Kidney capillary endothelial cell (primary cell): ENCODE results near the gene MBNL3.

Experiments
- DNase-seq: peaks from one replicate; pipeline ENCODE4 v3.0.0-alpha.2; 2018; ENCODE audit warnings: low spot score

The MBNL3 gene

DNA sequence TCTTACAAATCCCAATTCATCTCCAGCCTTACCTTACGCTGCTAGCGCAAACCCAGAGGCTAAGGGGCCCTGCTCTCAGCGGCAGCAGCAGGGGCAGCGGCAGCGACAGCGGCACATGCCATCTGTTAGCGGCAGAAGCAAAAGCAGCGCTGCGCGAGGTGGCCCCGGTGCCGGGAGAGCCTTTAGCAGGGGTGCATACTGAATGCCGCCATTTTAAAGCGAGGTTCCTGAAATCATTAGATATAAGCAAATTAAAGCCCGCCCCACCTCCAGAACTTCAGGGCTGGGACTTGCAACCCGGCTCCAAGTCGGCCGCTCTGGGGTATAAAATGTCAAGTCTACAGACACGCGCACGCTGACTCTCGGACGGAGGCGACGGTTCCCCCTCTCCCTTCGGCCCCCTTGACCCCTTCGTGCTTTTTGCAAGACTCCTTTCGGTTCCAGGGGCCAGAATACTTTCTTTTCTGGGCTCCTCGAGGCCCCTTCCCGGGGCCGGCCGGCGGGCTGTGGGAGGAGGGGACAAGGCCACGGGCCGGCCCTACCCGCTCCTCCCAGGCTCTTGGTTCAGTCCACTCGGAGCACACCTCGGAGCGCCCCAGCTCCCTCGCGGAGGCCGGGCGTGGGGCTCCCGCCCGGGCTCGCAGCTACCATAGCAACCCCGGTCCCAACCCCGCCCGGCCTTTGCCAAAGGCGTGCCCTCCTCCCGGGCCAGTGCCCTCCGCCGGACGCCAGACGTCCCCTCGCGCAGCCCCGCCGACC, at the start of gene MBNL3:
Gene MBNL3 (minus strand): TSS at position 220 of the 759 bp plus-strand sequence. CDS start 49,427 bp downstream, outside the sequence.
- DNase-seq = no peak

GRCh38 chrX:132533409-132533808, 44.6 kb upstream of the MBNL3 start:
- no peak for DNase-seq

DNA sequence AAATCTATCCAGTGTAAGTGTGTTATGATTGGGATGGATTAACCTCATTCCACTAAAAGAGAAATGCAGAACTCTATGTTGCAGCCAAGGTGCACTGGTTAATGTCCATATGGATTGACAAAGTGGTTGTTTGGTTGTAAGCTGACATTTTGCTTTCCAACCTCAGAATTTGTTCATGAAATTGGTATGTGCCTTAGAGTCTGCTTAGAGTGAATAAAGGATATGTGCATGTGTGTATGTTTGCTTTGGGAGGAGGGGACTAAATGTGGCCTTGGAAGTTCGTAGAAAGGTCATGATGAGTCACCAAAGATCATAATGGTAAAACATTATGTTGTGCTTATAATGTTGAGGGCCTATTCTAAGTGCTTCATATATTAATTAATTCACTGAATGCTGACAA, 44.1 kb upstream of the MBNL3 start:
- no peak for DNase-seq

DNA sequence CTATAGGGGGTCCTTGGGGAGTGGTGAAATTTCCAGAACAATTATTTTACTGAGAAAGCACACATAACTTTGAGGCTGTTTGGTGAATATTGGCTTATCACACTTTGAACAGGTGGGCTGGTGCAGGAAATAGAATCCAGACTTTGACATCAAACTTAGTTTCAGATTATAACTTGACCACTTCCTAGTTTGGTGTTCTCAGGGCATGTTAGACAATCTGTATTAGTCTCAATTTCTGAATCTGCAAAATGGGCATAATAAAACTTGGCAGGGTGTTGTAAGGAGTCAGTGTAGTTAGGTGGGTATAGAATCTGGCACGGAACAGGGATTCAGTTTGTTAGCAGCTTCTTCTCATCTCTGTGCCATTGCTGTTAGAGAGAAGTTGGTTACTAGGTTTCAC, 43.3 kb upstream of the MBNL3 start:
- no peak for DNase-seq

- no peak for DNase-seq
Measured at GRCh38 chrX:132520792-132521191, 32.0 kb upstream of the MBNL3 start.

DNA sequence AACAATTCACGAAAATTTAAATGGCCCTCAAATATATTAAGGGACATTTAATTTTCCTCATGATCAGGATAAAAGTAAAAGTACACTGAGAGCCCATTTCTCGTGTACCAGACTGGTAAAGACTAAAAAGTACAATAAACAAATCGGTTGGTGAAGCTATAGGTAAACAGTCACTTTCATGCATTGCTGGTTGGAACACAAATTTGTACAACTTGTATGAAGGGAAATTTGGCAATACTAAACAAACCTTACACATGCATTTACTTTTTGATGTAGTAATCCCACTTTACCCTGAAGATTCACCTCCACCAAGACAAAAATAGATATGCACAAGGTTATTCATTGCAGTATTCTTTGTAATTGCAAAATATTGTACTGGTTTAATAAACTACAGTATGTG, 31.4 kb upstream of the MBNL3 start:
- DNase-seq = no peak

DNA sequence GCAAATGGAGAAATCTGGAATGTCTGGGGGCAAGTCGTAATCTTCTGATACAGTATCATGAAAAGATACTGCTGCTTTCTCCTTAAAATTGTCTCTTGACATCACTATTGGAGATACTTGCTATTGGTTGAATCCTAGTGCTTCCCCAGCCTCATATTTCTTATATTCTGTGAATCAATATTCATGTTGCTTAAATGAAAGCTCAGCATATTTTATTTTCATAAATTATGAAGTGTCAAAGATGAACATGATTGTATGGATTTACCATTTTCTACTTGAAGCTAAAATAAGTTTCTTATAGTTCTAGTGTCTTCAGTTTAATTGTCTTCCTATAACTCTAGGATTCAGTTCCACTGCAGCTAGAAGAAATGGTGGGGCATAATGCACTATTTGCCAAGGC, 29.6 kb upstream of the MBNL3 start:
- no peak for DNase-seq

DNA sequence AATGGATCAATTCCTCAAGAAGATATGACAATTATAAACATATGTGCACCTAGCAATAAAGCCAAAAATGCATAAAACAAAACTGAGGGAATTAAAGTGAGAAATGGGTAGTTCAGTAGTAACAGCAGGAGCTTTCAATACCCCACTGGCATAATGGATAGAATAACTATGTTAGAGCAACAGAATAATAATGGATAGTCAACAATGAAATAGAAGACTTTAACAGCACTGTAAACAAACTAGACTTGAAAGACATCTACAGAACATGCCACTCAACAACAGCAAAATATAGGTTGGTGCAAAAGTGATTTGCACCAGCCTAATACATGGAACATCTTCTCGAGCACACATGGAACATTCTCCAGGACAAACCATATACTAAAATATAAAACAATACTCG, 20.0 kb upstream of the MBNL3 start:
- DNase-seq = no peak

- no peak for DNase-seq
Measured at GRCh38 chrX:132505116-132505515, 16.3 kb upstream of the MBNL3 start.

GRCh38 chrX:132504417-132504816, 15.6 kb upstream of the MBNL3 start:
- no peak for DNase-seq

- DNase-seq = no peak
Measured at GRCh38 chrX:132501606-132502005, 12.8 kb upstream of the MBNL3 start.

- DNase-seq = no peak
Measured at GRCh38 chrX:132497432-132497831, 8.6 kb upstream of the MBNL3 start.

DNA sequence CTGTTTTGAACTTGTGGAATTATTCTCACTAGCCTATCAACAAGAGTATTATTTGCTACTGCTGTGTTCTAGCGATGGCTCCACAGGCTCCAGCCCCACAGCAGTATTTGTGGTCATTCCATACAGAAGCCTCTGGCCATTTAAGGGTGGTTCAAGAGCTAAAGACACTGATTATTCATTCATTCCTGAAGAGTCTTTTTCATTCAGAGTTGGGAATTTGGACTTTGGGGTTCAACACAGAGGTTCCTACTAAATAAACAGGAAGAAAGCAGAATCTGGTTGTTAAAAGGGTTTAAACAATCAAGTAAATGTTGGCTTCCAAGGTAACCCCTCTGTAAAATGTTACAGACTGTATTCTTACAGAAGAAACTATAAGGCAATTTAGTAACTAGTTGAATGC, 4.3 kb upstream of the MBNL3 start:
- DNase-seq = no peak

DNA sequence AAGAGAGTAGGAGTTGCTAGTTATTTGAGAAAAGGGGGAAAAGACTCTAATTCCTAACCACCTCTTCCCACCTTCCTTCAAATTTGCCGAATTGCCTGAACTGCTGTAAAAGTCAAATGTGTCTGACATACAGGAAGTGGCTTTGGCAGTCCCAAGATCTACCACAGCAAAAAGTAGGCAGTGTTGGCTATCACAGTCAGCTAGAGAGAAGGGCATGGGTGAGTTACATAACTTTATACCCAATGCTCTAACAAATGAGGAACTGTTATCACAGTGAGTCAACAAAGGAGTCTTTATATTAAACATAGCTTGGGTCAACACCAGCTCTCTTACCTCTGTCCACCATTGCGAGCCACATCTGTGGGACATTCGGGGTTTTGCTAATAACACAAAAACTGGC, 2.4 kb upstream of the MBNL3 start:
- DNase-seq = no peak

DNA sequence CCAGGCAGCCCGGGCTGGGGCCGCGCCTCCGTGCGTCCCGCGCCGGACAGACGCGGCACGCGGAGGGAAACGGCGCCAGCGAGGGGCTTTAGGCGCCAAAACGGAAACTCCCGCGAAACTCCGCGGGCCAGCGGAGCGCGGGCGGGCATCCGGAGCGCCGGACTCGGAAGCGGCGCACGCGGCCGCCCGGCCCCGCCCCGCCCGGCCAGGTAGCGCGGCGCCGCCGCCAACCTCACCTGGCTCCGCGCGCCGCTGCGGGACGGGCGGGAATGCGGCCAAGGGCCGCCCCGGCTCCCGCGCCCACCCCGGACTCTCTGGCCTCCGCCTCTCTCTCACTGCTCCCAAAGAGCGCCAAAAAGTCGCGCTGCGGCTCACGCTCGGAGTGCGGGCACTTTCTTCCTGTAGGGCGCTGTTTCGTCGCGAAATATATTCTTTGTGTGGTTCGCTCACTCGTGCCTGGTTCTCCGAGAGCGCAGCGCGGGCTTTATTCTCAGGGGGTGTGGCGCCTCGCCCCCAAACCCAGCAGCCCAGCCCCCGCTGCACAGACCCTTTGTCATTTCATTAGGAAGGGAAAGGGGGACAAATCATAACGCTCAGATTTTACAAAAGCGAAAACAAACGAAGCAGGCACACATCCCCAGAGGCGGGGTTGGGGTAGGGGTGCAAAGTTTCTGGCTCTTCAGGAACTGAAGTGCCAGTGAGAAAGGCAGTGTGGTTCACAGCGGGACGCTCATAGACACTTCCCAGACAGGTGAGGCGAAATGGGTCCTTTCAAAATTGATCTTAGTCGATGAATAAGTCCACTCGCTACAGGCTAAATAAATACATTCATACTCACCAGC, 961 bp upstream of the MBNL3 start:
- peak; percentile 29 for DNase-seq

- peak; percentile 23 for DNase-seq
Measured at GRCh38 chrX:132488180-132488705, 595 bp downstream of the MBNL3 start.

- DNase-seq = no peak
Measured at GRCh38 chrX:132486599-132487178, 2.1 kb downstream of the MBNL3 start.

DNA sequence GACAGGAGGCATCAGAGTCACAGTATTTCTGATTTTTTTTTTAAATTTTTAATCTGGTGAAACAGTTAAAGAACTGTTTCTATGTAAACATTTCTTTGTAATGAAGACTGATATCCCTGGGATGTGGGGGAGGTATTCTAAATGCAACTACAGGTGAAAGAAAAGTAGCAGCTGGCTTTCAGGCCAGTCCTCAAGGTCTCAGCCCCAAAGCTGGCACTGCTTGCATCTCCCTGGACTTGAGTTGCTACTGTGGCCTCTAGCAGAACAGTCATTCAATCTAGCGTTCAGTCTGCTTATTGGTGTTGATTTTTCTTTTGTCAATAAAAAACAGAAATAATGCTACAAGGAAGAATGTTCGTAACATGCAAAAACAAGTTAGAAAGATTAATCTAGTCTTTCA, 4.9 kb downstream of the MBNL3 start:
- no peak for DNase-seq

DNA sequence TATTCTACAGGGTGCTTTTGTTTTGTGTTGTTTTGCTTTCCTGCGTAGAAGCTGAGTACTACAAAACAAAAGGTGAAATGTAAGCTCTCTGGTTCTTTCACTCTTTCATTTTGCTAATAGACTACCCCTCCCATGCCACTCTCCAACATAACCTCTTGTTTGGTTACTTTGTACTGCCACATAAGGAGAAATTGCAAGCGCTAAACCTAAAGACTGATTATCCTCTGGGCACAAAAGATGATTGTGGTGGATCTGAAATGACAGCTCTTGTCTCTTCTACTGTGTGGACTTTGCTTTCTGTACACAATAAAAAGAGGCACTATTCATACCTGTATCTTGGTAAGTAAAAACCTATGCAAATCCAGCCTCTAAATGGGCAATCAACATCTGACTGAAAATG, 5.3 kb downstream of the MBNL3 start:
- DNase-seq = no peak

- DNase-seq = no peak
Measured at GRCh38 chrX:132482632-132483031, 6.2 kb downstream of the MBNL3 start.

DNA sequence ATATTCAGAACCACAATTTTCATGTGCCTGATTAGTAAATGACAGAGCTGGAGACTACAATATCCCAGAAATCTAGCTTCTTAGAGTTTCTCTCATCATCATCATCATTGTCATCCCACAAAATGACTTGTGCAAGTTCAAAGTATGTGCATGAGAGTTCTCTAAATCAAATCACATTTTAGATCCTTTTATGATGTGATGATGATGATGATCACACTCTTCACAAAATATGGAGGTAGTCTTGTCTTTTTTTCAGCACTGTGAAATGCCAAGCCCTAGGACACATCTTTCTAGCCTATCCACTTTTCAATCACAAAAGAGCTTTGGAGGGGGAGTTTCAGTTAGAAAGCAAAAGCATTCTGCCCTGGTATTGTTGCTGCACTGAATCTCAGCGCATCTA, 7.4 kb downstream of the MBNL3 start:
- no peak for DNase-seq

- peak; percentile 55 for DNase-seq
Measured at GRCh38 chrX:132480581-132481203, 8.1 kb downstream of the MBNL3 start.
